Left cardiac atrium (tissue), 4 donors: ENCODE results near the gene FBXW7. TPM values are rescaled to one million over a fixed set of nuclear protein-coding genes. Genes with fewer than 3 reads are reported as not detected.

Source experiments
- ATAC-seq, 2 donors: fragments of 200-7000 bp; cut with Tn5 transposase; one replicate each; pipeline ENCODE4 v1.9.1; 2020; ENCODE audit warnings: mild to moderate bottlenecking in 2 of 2, moderate library complexity in 2 of 2
- DNase-seq: peaks from one replicate; pipeline ENCODE4 v3.0.0-alpha.2; 2020
- intact Hi-C, 2 donors: fragments of 100-400 bp; cut with DNase I; formaldehyde crosslinking; loops; one replicate each; pipeline versions ENCODE4 v1.14.1 to v1.15.1; 2022 to 2023
- total RNA-seq, 2 donors: library from RNA; stranded (reverse); fragmentation: NEBNext Ultra II Directional; extraction: Animal tissue kit (Norgen Biotek cat#: 25700); gene quantifications; one replicate each; pipeline ENCODE4 v1.2.1, GENCODE V29; 2021
- donor health status: DM: no; HTN: yes; CAD: no.
- donor health status: DM: no; HTN: yes; CAD: no; lungs with severe emphysema.
- donor health status: DM: yes; HTN: yes; CAD: no.
- donor health status: Dilated cardiomyopathy.

Gene FBXW7
- total RNA-seq, 2 donors from 2014 or later, result 39.5 to 45.6 TPM

DNA sequence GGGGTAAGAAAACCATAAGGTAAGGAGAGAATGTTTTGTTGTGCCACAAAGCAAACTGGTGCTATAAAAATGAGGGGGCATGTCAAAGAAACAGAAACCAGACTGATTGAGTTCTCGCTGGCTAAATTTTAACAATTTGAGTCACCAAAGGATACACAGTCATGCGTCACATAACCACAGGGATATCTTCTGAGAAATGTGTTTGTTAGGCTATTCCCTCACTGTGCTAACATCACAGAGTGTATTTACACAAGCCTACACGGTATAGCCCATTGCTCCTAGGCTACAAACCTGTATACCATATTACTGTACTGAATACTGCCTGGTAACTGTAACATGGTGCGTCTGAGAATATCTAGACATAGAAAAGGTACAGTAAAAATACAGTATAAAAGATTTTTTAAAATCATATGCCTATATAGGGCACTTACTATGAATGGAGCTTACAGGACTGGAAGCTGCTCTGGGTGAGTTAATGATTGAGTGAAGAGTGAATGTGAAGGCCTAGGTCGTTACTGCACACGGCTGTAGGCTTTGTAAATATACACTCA lies 50.1 kb downstream of the FBXW7 start:
- ATAC-seq, result no peak
- no peak for DNase-seq
- intact Hi-C loops, result no loop called here

- ATAC-seq (no peak), DNase-seq (no peak)
- intact Hi-C loops, result no loop called here
These were observed 53.7 kb downstream of the FBXW7 start for GRCh38 chr4:152482211-152482610.

DNA sequence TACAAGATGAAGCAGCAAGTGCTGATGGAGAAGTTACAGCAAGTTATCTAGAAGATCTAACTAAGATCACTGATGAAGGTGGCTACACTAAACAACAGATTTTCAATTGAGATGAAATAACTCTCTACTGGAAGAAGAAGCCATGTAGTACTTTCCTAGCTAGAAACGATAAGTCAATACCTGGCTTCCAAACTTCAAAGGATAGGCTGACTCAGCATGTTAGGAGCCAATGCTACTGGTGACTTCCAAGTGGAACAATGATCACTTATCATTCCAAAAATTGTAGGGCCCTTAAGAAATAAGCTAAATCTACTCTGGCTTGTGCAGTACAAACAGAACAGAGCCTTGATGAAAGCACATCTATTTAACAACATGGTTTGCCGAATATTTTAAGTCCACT lies 55.0 kb downstream of the FBXW7 start:
- ATAC-seq (no peak), DNase-seq (no peak)
- intact Hi-C loops, result no loop called here

- ATAC-seq (no peak), DNase-seq (no peak)
- intact Hi-C loops, result no loop called here
These were observed 55.6 kb downstream of the FBXW7 start for GRCh38 chr4:152480326-152480725.

DNA sequence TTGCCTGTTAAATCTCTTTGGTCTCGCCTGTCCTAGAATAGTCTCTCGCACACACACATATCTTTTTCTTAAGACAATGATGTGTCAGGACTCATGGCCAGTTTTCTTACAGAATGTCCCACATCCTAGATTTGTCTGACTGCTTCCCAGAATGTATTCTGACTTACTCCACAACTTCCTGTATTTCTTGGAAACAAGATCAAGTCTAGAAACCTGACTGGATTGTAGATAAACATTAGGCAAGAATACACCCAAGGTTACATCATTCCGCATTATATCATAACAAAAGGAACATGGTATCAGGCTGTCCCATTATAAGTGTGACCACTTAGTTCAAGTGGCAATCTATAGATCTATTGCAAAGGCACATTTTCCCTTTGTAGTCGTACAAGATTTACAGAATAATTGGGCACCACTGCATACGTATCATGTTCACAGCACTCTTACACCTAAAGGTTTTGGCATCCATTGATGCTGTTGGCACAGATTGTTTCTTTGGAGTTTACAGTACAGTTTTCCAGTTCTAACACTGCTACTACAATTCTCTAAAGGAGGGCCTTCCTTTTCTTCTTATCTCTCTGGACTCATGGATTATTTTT lies 56.4 kb downstream of the FBXW7 start:
- DNase-seq (no peak), ATAC-seq (peak in 1 of 2 donors; percentile 87)
- intact Hi-C loops, result no loop called here

DNA sequence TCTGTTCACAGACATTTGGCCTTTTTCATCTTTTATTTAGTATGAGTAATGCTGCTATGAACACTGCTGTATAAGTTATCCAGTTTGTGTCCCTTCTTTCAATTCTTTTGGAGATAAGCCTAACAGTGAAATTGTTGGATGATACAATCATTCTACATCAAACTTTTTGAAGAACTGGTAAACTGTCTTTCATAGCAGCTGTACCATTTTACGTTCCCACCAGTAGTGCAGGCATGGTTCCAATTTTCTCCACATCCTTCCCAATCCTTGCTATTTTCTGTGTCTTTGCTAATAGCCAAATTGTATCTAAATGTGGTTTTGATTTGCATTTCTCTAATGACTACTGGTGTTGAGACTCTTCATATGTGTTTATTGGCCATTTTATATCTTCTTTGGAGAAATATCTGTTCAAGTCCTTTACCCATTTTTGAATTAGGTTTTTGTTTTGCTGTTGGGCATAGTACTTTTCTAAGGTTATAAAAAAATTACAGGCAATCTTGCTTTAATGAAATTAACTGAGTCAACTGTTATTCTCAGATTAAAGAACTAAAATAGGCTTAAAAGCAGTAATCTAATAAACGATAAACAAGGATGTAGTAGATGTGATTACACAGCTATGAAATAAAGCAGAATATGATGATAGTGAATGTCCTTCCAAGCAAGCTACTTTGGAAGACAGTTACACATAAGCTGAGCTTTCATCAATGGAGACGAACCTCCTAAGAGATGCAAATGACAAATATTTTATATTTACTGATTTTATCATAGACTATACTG lies 57.2 kb downstream of the FBXW7 start:
- no peak for ATAC-seq
- DNase-seq, result no peak
- intact Hi-C loops, result no loop called here

DNA sequence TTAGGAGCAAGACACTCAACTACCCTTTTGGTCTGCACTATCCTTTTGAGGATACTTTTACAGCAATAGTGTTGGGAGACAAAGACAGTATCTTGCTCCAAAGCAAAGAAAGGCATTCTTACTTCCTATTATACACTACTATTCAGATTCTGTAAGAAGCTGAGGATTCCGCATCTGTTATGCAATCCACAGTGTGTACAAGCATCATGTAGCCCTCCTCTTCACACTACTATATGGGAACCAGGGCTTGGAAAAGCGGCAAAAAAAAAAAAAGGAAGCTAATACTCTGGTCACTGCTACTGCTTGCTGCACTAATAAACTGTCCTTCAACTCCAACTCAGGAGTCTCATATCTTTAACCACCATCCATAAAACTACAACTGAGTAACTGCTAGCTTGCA lies 59.1 kb downstream of the FBXW7 start:
- no peak for DNase-seq
- intact Hi-C loops, result no loop called here
- peak in 1 of 2 donors; percentile 47 for ATAC-seq

- DNase-seq, result no peak
- intact Hi-C loops, result no loop called here
- ATAC-seq, result no peak
These were observed 64.6 kb downstream of the FBXW7 start for GRCh38 chr4:152471251-152471792.

DNA sequence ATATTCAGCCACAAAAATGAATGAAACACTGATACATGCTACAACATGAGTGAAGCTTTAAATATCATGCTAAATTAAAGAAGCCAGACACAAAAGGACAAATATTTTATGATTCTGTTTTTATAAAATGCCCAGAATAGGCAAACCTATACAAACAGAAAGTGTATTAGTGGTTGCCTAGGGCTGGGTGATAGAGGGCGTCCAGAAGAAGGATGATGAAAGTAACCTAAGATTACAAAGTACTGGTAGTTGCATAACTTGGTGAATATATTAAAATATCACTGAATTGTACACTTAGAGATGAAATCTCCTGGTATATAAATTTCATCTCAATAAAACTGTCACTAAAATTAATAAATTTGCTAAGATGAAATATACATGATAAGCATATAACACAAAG lies 67.5 kb downstream of the FBXW7 start:
- no peak for ATAC-seq
- no peak for DNase-seq
- intact Hi-C loops, result no loop called here

- DNase-seq, result no peak
- intact Hi-C loops, result no loop called here
- no peak for ATAC-seq
These were observed 68.8 kb downstream of the FBXW7 start for GRCh38 chr4:152467101-152467500.

DNA sequence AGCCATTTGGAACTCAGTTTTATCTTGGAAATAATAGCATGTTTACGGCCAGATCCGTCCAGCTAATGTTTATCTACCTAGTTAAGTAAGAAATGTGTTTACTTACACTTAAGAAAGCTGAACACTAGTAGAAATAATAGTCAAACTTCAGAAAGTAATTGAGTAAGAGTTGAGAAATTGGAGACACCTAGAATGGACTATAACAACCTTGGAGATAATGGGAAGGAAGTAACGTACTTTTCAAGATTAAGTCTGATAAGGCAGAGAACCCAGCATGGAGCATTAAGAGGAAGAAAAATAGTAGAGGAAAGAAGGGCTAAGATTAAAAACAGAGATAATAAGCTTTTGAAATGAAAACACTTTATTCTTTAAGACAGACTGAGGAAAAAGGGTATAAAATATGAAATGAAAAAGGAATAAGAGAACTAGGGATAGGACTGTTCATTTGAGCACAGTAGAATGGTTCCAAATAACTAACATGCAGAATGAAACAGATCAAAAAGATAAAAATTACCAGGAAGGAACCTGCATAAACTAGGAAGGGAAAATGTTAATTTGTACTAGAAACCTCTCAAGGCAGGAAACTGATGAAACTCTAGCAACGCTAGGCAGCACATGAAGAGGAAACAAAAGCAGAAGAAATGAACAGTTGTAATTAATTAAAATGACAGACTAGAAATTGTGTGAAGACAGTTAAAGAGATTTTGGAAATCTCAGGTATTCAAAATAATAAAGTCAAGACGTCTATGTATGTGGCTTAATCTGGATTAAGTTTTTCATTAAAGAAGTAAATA lies 71.7 kb downstream of the FBXW7 start:
- intact Hi-C loops, result no loop called here
- ATAC-seq, result no peak
- no peak for DNase-seq

DNA sequence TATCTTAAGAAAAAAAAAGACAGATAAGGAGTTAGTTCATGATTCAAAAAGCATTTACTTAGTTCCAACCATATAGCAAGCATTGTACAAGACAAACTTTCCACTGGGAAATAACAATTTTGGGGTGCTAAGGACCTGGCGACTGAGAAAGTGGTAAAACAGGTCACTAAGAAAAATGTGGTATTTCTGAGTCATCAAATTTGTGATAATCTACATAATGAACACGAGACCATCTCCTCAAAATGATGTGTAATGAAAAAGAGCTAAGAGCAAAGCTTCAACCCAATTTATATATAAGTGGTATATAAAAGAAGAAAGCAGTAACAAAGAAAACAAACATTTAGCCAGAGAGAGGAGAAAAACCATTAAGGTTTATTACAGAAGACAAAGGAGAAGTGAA lies 72.3 kb downstream of the FBXW7 start:
- ATAC-seq (no peak), DNase-seq (no peak)
- intact Hi-C loops, result no loop called here

DNA sequence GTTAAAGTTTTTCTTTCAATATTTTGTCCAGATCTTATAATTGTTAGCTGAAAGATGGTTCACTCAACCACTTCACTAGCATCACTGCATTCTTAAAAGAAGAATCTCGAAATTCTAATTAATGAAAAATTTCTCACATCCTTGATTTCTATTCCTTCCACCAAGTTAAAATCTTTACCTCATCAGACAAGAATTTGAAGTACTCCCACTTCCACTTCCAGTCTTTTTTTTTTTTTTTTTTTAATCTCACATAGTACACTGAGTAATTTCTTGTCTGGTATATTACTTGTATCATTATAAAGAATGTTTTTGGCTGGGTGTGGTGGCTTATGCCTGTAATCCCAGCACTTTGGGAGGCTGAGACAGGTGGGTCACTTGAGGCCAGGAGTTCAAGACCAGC lies 73.2 kb downstream of the FBXW7 start:
- ATAC-seq (peak in 1 of 2 donors; percentile 54), DNase-seq (no peak)
- intact Hi-C loops, result no loop called here

DNA sequence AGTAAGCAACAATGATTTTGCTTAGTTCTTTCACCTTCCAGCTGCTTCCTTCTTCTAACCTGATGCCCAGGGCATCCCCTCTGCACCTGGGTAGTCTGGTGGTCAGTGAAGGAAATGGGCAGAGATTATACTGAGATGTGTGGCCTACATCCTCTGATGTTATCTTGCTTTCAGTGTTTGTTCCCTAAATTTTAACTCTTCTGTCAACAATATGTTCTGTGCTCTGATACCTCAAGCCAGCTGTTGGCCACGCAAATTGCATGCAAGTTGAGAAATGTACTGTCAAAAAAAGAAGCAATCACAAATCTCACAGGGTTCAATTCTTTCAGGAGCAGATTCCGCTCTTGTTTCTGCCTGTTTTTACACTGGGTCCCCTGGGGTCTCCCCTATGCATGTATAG lies 73.8 kb downstream of the FBXW7 start:
- no peak for ATAC-seq
- intact Hi-C loops, result no loop called here
- DNase-seq, result no peak

GRCh38 chr4:152460488-152460887 lies 75.4 kb downstream of the FBXW7 start:
- intact Hi-C loops, result no loop called here
- ATAC-seq (no peak), DNase-seq (no peak)

DNA sequence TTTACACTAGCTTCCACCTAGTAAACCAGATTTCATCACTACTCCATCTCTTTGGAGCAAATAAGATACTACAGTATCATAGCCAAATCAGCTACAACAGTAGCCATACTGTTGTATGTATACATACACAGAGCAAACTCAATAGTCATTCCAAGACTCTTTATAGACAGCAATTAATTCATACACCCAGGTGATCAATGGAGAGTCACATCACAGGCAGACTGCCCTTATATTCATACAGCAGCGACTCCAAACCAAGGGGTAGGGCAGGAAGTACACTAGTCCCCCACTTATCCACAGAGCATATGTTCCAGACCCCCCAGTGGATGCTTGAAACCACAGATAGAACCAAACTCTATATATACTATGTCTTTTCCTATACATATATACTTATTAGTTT lies 76.6 kb downstream of the FBXW7 start:
- ATAC-seq (no peak), DNase-seq (no peak)
- intact Hi-C loops, result loop anchor here in 1 of 2 donors (10.0 kb wide), 1 partner anchor 185 kb away; no protein-coding TSS in a partner anchor

DNA sequence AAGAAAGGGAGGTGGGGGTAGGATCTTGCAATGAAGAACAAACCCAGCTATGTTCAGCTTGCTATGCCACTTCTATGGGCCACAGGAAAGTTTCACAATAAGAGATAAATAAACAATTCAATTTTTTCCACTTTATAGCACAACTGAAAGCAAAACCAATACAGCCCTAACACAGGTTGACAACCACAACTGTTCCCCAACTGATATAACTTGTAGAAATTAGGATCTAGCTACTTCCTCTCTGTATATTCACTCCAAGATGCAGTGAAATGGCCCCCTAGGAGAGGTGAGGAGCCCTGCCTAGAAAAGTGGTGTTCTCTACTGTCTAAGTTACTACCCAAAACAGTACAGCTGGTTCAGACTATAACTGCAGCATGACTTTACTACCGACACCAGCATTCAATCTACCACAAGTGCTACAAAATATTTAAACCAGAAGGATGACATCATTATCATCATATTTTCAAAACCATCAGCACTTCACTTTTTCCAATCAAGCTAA lies 77.0 kb downstream of the FBXW7 start:
- intact Hi-C loops, result loop anchor here in 1 of 2 donors (10.0 kb wide), 1 partner anchor 186 kb away; no protein-coding TSS in a partner anchor
- DNase-seq (no peak), ATAC-seq (no peak)

DNA sequence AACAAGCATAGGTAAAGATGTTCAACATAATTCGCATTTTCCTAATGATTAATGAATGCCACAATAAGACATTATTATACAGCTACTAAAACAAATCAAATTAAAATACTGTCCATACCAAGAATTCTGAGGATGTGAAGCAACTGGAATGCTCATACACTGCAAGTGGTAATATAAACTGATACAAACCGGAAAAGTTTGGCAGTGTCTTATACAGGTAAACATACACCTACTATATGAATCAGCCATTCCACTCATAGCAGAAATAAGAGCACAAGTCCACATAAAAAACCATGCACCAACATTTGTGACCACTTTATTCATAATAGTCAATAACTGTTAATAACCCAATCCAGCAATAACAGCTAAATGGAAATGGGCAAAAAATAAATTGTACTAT lies 79.3 kb downstream of the FBXW7 start:
- intact Hi-C loops, result loop anchor here in 1 of 2 donors (10.0 kb wide), 1 partner anchor 188 kb away; no protein-coding TSS in a partner anchor
- ATAC-seq (no peak), DNase-seq (no peak)

GRCh38 chr4:152455311-152455710 lies 80.6 kb downstream of the FBXW7 start:
- no peak for ATAC-seq
- intact Hi-C loops, result loop anchor here in 1 of 2 donors (10.0 kb wide), 1 partner anchor 189 kb away; no protein-coding TSS in a partner anchor
- DNase-seq, result no peak
